HG03460 (cell line): Measurements from ENCODE around the gene CBARP.

Experiments used
- ATAC-seq: cut with Tn5 transposase; IDR thresholded peaks from one replicate; pipeline ENCODE4 v1.9.1; 2021; ENCODE audit not compliant: unreplicated experiment

Gene CBARP

GRCh38 chr19:1227304-1228054, 10.3 kb downstream of the CBARP start:
- no peak for ATAC-seq

DNA sequence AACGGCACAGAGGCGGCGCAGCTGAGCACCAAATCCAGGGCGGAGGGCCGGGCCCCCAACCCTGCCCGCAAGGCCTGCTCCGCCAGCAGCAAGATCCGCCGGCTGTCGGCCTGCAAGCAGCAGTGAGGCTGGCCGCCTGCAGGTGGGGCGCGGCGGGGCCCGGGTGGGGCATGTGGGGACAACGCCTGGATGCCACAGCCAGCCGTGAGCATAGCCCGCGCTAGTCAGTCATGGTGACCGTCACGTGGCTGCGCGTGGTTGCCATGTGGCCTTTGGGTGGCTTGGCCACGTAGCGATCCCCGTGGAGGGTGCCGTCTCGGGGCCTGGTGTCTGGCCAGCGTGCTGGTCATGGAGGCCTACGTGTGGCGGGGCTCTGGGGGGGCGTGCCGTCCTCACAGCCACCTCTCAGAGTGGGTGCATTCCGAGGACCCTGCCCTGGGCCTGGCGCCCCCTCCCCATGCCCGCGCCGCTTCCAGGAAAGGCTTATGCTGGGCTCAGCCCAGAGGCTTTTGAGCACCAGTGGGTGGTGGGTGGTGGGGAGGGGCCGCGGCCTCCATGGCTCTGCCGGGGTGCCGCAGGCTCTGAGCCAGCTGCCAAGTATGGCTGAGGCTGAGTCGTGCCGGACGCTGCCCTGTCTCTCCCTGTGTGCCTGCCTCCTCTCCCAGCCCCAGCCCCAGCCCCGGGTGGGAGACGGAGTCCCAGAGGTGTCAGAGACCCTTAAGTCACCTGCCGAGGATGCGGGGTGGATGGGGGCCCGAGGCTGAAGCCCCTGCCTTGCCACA, 11.1 kb downstream of the CBARP start:
- no peak for ATAC-seq

DNA sequence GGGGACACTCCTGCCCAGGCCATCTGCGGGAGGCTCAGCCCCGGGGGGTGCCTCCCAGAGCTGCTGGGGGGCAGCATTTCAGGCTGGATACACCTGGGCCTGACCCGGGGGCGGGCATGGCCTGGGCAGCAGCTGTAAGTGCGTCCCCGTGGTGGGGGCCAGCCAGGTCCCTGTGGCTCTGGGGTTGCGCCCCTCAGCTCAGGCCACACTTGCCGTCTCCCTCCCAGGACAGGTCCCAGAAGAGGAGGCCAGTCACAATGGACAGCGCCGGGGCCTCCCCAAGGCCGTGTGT, 11.6 kb downstream of the CBARP start:
- no peak for ATAC-seq

DNA sequence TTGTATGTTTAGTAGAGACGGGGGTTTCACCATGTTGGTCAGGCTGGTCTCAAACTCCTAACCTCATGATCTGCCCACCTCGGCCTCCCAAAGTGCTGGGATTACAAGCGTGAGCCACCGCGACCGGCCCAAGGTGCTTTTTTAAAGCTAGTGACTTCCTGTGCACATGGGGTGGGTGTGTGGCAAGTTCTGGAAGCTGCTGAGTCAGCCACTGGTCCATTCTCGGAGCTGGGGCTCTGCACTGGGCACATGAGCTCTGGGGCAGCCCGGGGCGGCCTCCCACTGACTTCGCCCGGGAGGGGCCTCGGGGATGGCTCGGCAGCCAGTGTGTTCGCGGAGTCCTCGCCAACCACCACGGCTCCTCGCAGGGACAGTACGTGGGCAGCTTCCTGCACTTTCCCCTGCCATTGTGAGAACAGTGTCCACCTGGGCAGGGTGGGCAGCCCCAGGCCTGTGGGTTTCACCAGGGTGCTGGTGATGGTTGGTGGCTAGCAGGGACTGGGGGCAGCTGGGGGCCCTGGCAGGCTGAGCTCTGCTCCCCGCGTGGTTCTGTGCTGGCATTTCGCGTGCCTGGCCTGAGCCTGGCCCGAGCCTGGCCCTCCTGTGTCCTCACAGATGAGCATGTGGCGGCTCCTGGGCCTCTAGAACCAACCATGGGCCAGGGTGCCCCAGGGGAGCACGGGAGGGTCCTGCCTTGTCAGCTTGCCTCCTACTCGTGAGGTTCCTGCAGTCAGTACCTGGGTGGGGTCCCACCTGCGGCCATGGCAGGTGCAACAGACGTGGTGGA, 12.2 kb downstream of the CBARP start:
- no peak for ATAC-seq

- no peak for ATAC-seq
Observed at GRCh38 chr19:1224847-1225246, 13.0 kb downstream of the CBARP start.

- no peak for ATAC-seq
Observed at GRCh38 chr19:1224047-1224825, 13.6 kb downstream of the CBARP start.

GRCh38 chr19:1223018-1223855, 14.6 kb downstream of the CBARP start:
- ATAC-seq = no peak

GRCh38 chr19:1222394-1222793, 15.4 kb downstream of the CBARP start:
- ATAC-seq = no peak

GRCh38 chr19:1221904-1222255, 15.9 kb downstream of the CBARP start:
- ATAC-seq = no peak

GRCh38 chr19:1220976-1221903, 16.6 kb downstream of the CBARP start:
- ATAC-seq = no peak

DNA sequence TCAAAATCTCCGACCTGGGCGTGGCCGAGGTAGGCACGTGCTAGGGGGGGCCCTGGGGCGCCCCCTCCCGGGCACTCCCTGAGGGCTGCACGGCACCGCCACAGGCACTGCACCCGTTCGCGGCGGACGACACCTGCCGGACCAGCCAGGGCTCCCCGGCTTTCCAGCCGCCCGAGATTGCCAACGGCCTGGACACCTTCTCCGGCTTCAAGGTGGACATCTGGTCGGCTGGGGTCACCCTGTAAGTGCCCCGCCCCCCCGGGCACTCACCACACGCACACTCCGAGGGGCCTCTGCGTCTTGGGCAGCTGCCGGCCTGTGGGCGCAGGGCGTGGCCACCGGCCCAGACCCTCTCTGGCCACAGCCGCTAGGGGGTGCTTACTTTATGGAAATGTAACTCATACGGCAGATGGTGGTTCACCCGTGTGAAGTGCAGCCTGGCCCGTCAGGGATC, 17.3 kb downstream of the CBARP start:
- ATAC-seq = no peak

DNA sequence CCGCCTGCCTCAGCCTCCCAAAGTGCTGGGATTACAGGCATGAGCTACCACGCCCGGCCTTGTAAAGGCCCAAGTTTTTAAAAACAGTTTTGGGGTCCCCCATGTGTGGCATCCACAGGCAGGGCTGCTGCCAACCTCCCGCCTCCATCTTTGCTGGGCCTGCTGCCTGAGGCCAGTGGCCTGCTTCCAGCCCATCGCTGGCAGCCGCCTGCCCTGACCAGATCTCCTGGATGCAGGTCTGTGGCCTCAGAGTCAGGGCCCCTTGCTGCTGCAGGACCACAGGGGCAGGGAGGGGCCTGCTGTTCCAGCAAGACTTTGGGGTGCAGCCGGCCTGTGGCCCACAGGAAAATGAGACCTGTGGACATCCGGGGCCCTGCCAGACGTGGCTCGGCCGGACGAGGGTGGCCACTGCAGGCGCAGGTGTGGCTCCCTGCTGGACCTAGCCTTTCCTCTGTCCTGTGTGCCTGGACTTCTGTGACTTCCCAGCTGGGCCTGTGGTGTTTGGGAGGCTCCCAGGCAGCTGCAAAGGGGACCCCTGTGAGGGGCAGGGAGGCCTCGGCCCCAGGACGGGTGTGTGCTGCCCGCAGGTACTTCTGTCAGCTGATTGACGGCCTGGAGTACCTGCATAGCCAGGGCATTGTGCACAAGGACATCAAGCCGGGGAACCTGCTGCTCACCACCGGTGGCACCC, 17.9 kb downstream of the CBARP start:
- no peak for ATAC-seq

GRCh38 chr19:1218751-1219567, 18.8 kb downstream of the CBARP start:
- ATAC-seq = no peak

- ATAC-seq = no peak
Observed at GRCh38 chr19:1217366-1217765, 20.4 kb downstream of the CBARP start.

- no peak for ATAC-seq
Observed at GRCh38 chr19:1216756-1217155, 21.0 kb downstream of the CBARP start.

- ATAC-seq = no peak
Observed at GRCh38 chr19:1214862-1215731, 22.7 kb downstream of the CBARP start.
